OCI-LY1 (cell line): ENCODE results near the gene NR4A3.

Experiments used
- H2AFZ ChIP-seq: fragments of 200-600 bp; sonication (generic), shearing (Covaris generic); 2 replicates; pipeline ENCODE4 v1.6.0; 2014; ENCODE audit warnings: antibody characterized with exemption, mild to moderate bottlenecking, low read length
- H3F3A ChIP-seq: fragments of 200-600 bp; sonication (generic), shearing (Covaris generic); 2 replicates; pipeline ENCODE4 v1.6.0; 2014; ENCODE audit warnings: mild to moderate bottlenecking, antibody characterized with exemption, low read length, moderate library complexity; ENCODE audit not compliant: insufficient read depth
- H3K27ac ChIP-seq: fragments of 200-600 bp; sonication (generic); 2 replicates; pipeline ENCODE4 v1.5.1; 2014; ENCODE audit warnings: low read length, mixed run types, mild to moderate bottlenecking, low read depth; ENCODE audit not compliant: poor library complexity, severe bottlenecking
- H3K27me3 ChIP-seq: fragments of 200-600 bp; sonication (generic); 2 replicates; pipeline ENCODE4 v1.6.0; 2014; ENCODE audit warnings: antibody characterized with exemption, mild to moderate bottlenecking, low read length, moderate library complexity; ENCODE audit not compliant: insufficient read depth
- H3K36me3 ChIP-seq: fragments of 200-600 bp; sonication (generic); 2 replicates; pipeline ENCODE4 v1.6.1; 2014; ENCODE audit warnings: mild to moderate bottlenecking, antibody characterized with exemption, low read length, moderate library complexity, mixed read lengths; ENCODE audit not compliant: insufficient read depth
- H3K4me1 ChIP-seq: fragments of 200-600 bp; sonication (generic); 2 replicates; pipeline ENCODE4 v1.5.1; 2014; ENCODE audit warnings: mild to moderate bottlenecking, low read length, moderate library complexity; ENCODE audit not compliant: insufficient read depth, severe bottlenecking
- H3K4me2 ChIP-seq: fragments of 200-600 bp; sonication (generic), shearing (Covaris generic); 2 replicates; pipeline ENCODE4 v1.6.1; 2014; ENCODE audit warnings: low read length
- H3K4me3 ChIP-seq: fragments of 200-600 bp; sonication (generic); 2 replicates; pipeline ENCODE4 v1.5.1; 2014; ENCODE audit warnings: low read length, low read depth, mild to moderate bottlenecking, mixed read lengths; ENCODE audit not compliant: poor library complexity, severe bottlenecking
- H3K79me2 ChIP-seq: fragments of 200-600 bp; shearing (Covaris generic); 2 replicates; pipeline ENCODE4 v1.6.1; 2016; ENCODE audit warnings: mixed run types, low read length, mixed read lengths; ENCODE audit not compliant: insufficient read depth
- H3K9ac ChIP-seq: fragments of 200-600 bp; sonication (generic), shearing (Covaris generic); 2 replicates; pipeline ENCODE4 v1.6.1; 2014; ENCODE audit warnings: mild to moderate bottlenecking, low read length, mixed read lengths
- H3K9me2 ChIP-seq: fragments of 200-600 bp; sonication (generic), shearing (Covaris generic); 2 replicates; pipeline ENCODE4 v1.6.1; 2014; ENCODE audit warnings: low read depth, mild to moderate bottlenecking, low read length, mixed read lengths
- H3K9me3 ChIP-seq: fragments of 200-600 bp; shearing (Covaris generic); 2 replicates; pipeline ENCODE4 v1.6.1; 2014; ENCODE audit warnings: low read length, mixed read lengths
- H4K20me1 ChIP-seq: fragments of 200-600 bp; sonication (generic), shearing (Covaris generic); 2 replicates; pipeline ENCODE4 v1.6.0; 2016; ENCODE audit warnings: mild to moderate bottlenecking, low read length; ENCODE audit not compliant: insufficient read depth
- CTCF ChIP-seq: fragments of 200-600 bp; sonication (generic), shearing (Covaris generic); IDR thresholded peaks from 2 replicates; pipeline ENCODE4 v1.5.1; 2017; ENCODE audit warnings: mild to moderate bottlenecking, antibody characterized with exemption, low read length, moderate library complexity, mixed read lengths
- EZH2 ChIP-seq: fragments of 200-600 bp; sonication (generic), shearing (Covaris generic); IDR thresholded peaks from 2 replicates; pipeline ENCODE4 v1.8.0; 2017; ENCODE audit warnings: borderline replicate concordance, mixed run types, mild to moderate bottlenecking, antibody characterized with exemption, low read length, moderate library complexity, mixed read lengths

The NR4A3 gene

GRCh38 chr9:99863955-99864354 lies 42.3 kb downstream of the NR4A3 start:
- H3K4me1 ChIP-seq, result no peaks in the 10 kb centered on the region

GRCh38 chr9:99866398-99866797 lies 44.7 kb downstream of the NR4A3 start:
- Histone ChIP-seq H3K27ac (no peak overlapping the region), H3K4me1 (no peaks in the 10 kb centered on the region), H2AFZ (no peak overlapping the region), H3K79me2 (no peaks in the 10 kb centered on the region), H3K36me3 (no peaks in the 10 kb centered on the region), H3K9me2 (no peaks in the 10 kb centered on the region), H3K4me2 (no peak overlapping the region), H3F3A (no peaks in the 10 kb centered on the region), H3K27me3 (no peaks in the 10 kb centered on the region), H4K20me1 (no peaks in the 10 kb centered on the region), H3K4me3 (no peak overlapping the region), H3K9ac (no peak overlapping the region), H3K9me3 (no peaks in the 10 kb centered on the region)
- TF ChIP-seq CTCF (no peak), EZH2 (no peak)

More at GRCh38 chr9:99863955-99864354, 42.3 kb downstream of the NR4A3 start:
- Histone ChIP-seq H3K27ac (no peak overlapping the region), H4K20me1 (no peaks in the 10 kb centered on the region), H3K36me3 (no peaks in the 10 kb centered on the region), H3F3A (no peaks in the 10 kb centered on the region), H3K79me2 (no peaks in the 10 kb centered on the region), H3K9me2 (no peaks in the 10 kb centered on the region), H3K9me3 (no peaks in the 10 kb centered on the region), H2AFZ (no peak overlapping the region), H3K4me3 (no peak overlapping the region), H3K27me3 (no peaks in the 10 kb centered on the region), H3K9ac (no peak overlapping the region), H3K4me2 (no peak overlapping the region)
- TF ChIP-seq EZH2 (no peak), CTCF (no peak)

GRCh38 chr9:99867536-99867935 lies 45.9 kb downstream of the NR4A3 start:
- no peaks in the 10 kb centered on the region for H3K9me3 ChIP-seq
- no peak overlapping the region for H3K27ac ChIP-seq
- H3K4me2 ChIP-seq, result no peak overlapping the region
- H3K9ac ChIP-seq, result no peak overlapping the region
- H3K27me3 ChIP-seq, result no peaks in the 10 kb centered on the region
- H3K4me3 ChIP-seq, result no peak overlapping the region
- H3K9me2 ChIP-seq, result no peaks in the 10 kb centered on the region
- no peaks in the 10 kb centered on the region for H4K20me1 ChIP-seq
- H3F3A ChIP-seq, result no peaks in the 10 kb centered on the region
- no peaks in the 10 kb centered on the region for H3K79me2 ChIP-seq
- TF ChIP-seq EZH2 (no peak), CTCF (no peak)
- H3K36me3 ChIP-seq, result no peaks in the 10 kb centered on the region
- H2AFZ ChIP-seq, result no peak overlapping the region
- no peaks in the 10 kb centered on the region for H3K4me1 ChIP-seq
